K562 (cell line): ENCODE results near the gene N4BP2. TPM values are rescaled to one million over a fixed set of nuclear protein-coding genes. Genes with fewer than 3 reads are reported as not detected.
A peak's percentile ranks its signal among the peaks of the same experiment; 100 is the strongest.

Experiments
- ATF7 ChIP-seq: fragments of 450-650 bp; IDR thresholded peaks from 2 replicates; pipeline ENCODE4 v1.7.1; 2014; ENCODE audit warnings: mild to moderate bottlenecking, moderate library complexity
- BACH1 ChIP-seq: fragments of 200-800 bp; sonication (Bioruptor generic); IDR thresholded peaks from 2 replicates; pipeline ENCODE4 v1.6.1; 2016; ENCODE audit warnings: missing genetic modification characterization, missing compliant biosample characterization
- CBX3 ChIP-seq, 2 experiments: IDR thresholded peaks; 1 replicate in 1 of 2; 2 replicates in 1 of 2; pipeline ENCODE4 v1.6.1; 2012; ENCODE audit warnings: inconsistent platforms in 2 of 2, low read length in 2 of 2, borderline replicate concordance in 1 of 2, control low read depth in 1 of 2
- ELF1 ChIP-seq: fragments of 200-800 bp; sonication (Bioruptor generic); IDR thresholded peaks from 2 replicates; pipeline ENCODE4 v1.6.1; 2016; ENCODE audit warnings: missing genetic modification characterization, missing compliant biosample characterization
- GATAD2A ChIP-seq: fragments of 450-650 bp; IDR thresholded peaks from 2 replicates; pipeline ENCODE4 v1.6.1; 2017
- MGA ChIP-seq: fragments of 450-650 bp; IDR thresholded peaks from 2 replicates; pipeline ENCODE4 v1.6.1; 2016; ENCODE audit warnings: mild to moderate bottlenecking, moderate library complexity
- MTA3 ChIP-seq: fragments of 450-650 bp; formaldehyde crosslinking; IDR thresholded peaks from 2 replicates; pipeline ENCODE4 v1.6.1; 2017; ENCODE audit warnings: mild to moderate bottlenecking, borderline replicate concordance
- NFRKB ChIP-seq: fragments of 450-650 bp; IDR thresholded peaks from 2 replicates; pipeline ENCODE4 v1.6.1; 2016; ENCODE audit warnings: low read depth
- NR4A1 ChIP-seq, 2 experiments: fragments of 250-450 bp in 1 of 2; fragments of 450-650 bp in 1 of 2; sonication (Bioruptor Pico) in 1 of 2; IDR thresholded peaks; 2 replicates each; pipeline versions ENCODE4 v1.4.0 to v1.6.1; 2016 to 2020; ENCODE audit warnings: mild to moderate bottlenecking in 2 of 2, missing compliant biosample characterization in 1 of 2, missing genetic modification characterization in 1 of 2, moderate library complexity in 1 of 2
- PRDM10 ChIP-seq: fragments of 450-650 bp; IDR thresholded peaks from 2 replicates; pipeline ENCODE4 v1.6.1; 2018; ENCODE audit not compliant: partially characterized antibody
- TAF9B ChIP-seq: fragments of 450-650 bp; IDR thresholded peaks from 2 replicates; pipeline ENCODE4 v1.6.1; 2018; ENCODE audit warnings: mild to moderate bottlenecking; ENCODE audit not compliant: partially characterized antibody
- TBP ChIP-seq: optimal IDR thresholded peaks from 2 replicates; pipeline ENCODE3; 2011; ENCODE audit warnings: low read depth, low read length, improper control_type of control experiment
- ZBTB17 ChIP-seq: fragments of 450-650 bp; formaldehyde crosslinking; IDR thresholded peaks from 2 replicates; pipeline ENCODE4 v1.4.0; 2020; ENCODE audit warnings: mild to moderate bottlenecking
- polyA plus RNA-seq, 8 experiments: library from polyadenylated mRNA; depleted of rRNA in 4 of 8; stranded (reverse) in 5 of 8; unstranded in 3 of 8; fragments of >200 nt; fragmentation: Nextera tagmentation in 2 of 8; fragmentation: Illumina TruSeq in 1 of 8; extraction: Ambion mirVana in 2 of 8; extraction: Trizol in 1 of 8; gene quantifications; 2 replicates each; pipeline versions ENCODE4 v1.2.1 to v1.2.3, GENCODE V29; 2011 to 2014; ENCODE audit warnings: inconsistent platforms in 1 of 8, missing spikeins in 1 of 8
- total RNA-seq, 7 experiments: library from RNA; depleted of rRNA in 6 of 7; stranded (reverse); fragments of >200 nt in 6 of 7; fragmentation: Illumina TruSeq in 2 of 7; extraction: Trizol in 2 of 7; gene quantifications; 2 replicates each; pipeline versions ENCODE4 v1.2.1 to v1.2.3, GENCODE V29; 2011 to 2021; ENCODE audit warnings: low replicate concordance in 1 of 7

Gene N4BP2
- total and polyA plus RNA-seq, 9 of the 15 experiments (the other 6 are each of a cell fraction or from before 2014, with no cell fraction given): 2.7 to 12.6 (median 7.6) TPM

- TF ChIP-seq MTA3 (0 out of 2 replicates have a peak, but pooled peaks have one; percentile 32), MGA (peak; percentile 27; the same call in 1 of the 2 replicates), ATF7 (peak; percentile 23; the same call in 1 of the 2 replicates), NFRKB (peak; percentile 81), BACH1 (tag) (peak; percentile 75; the same call in 1 of the 2 replicates), TAF9B (peak; percentile 27), CBX3 (IDR thresholded peaks at IDR 0.05; ENCODE audit: borderline replicate concordance in 1 of 2, low read length in 2 of 2) (no peak), TBP (peak; percentile 27), GATAD2A (0 out of 2 replicates have a peak, but pooled peaks have one; percentile 12), ZBTB17 (CRISPR knock-in tag) (0 out of 2 replicates have a peak, but pooled peaks have one; percentile 17), NR4A1 (CRISPR knock-in tag; IDR thresholded peaks at IDR 0.05) (no peak), NR4A1 (tag; IDR thresholded peaks at IDR 0.05) (0 out of 2 replicates have a peak, but pooled peaks have one; percentile 34), ELF1 (tag) (peak; percentile 25; the same call in 1 of the 2 replicates), PRDM10 (peak; percentile 87)
These were observed 140.2 kb downstream of the N4BP2 start, which contains the start of gene RHOH (continued) for GRCh38 chr4:40196724-40197281.
